Testis (tissue), 3 donors: Measurements from ENCODE around the gene CNR2. TPM values are rescaled to one million over a fixed set of nuclear protein-coding genes. Genes with fewer than 3 reads are reported as not detected.

Experiments
- DNase-seq: peaks from one replicate; pipeline ENCODE4 v3.0.0-alpha.2; 2019
- H3K27ac ChIP-seq, 2 donors: fragments of 200-600 bp; sonication (generic); one replicate each; pipeline ENCODE4 v1.5.1; 2019
- H3K27me3 ChIP-seq: fragments of 200-600 bp; sonication (generic); one replicate; pipeline ENCODE4 v1.5.1; 2019
- H3K36me3 ChIP-seq: fragments of 200-600 bp; sonication (generic); one replicate; pipeline ENCODE4 v1.5.1; 2017; ENCODE audit warnings: low read depth; ENCODE audit errors: missing control alignments
- H3K4me1 ChIP-seq: fragments of 200-600 bp; sonication (generic); one replicate; pipeline ENCODE4 v1.5.1; 2019
- H3K4me3 ChIP-seq, 2 donors: fragments of 200-600 bp; sonication (generic); one replicate each; pipeline ENCODE4 v1.5.1; 2017 to 2019
- H3K9me3 ChIP-seq: fragments of 200-600 bp; sonication (generic); one replicate; pipeline ENCODE4 v1.5.1; 2017
- POLR2A ChIP-seq: fragments of 450-650 bp; IDR thresholded peaks from one replicate; pipeline ENCODE4 v1.6.1; 2017; ENCODE audit warnings: antibody characterized with exemption, mild to moderate bottlenecking, moderate library complexity
- WGBS, 2 donors: methylation state at CpG; one replicate each; pipeline ENCODE4 v1.1.5; 2018; 5-methylcytosine and 5-hydroxymethylcytosine counted together
- intact Hi-C: fragments of 100-400 bp; cut with DNase I; formaldehyde crosslinking; loops from one replicate; pipeline ENCODE4 v1.15.1; 2023; ENCODE audit warnings: low total_unique reads
- microRNA counts, 2 donors: library from miRNA; unstranded; fragments of <30 nt; microRNA quantifications; one replicate each; lab custom pipeline; 2016
- microRNA-seq, 2 donors: library from miRNA; unstranded; fragments of <30 nt; microRNA quantifications; one replicate each; pipeline ENCODE4, GENCODE V29; 2016; ENCODE audit warnings: borderline number of aligned reads in 2 of 2, borderline replicate concordance in 1 of 2
- polyA plus RNA-seq: library from polyadenylated mRNA; stranded (reverse); fragments of 350-450 nt; fragmentation: Illumina TruSeq; extraction: RNeasy Lipid Tissue Mini Kit (QIAGEN cat#74804); gene quantifications from one replicate; pipeline ENCODE4 v1.2.3, GENCODE V29; 2014; ENCODE audit warnings: low read depth, low replicate concordance; ENCODE audit not compliant: insufficient read depth
- small RNA-seq, 2 donors: library from RNA; depleted of rRNA; stranded (forward); fragments of <200 nt; gene quantifications; one replicate each; pipeline ENCODE3, GENCODE V24; 2016
- total RNA-seq, 2 donors: library from RNA; depleted of rRNA; stranded (reverse); fragments of >200 nt; gene quantifications; one replicate each; pipeline ENCODE4 v1.2.3, GENCODE V29; 2016
- TF ChIP-seq, protein P1 (sequence below), 3 experiments: fragments of 450-650 bp in 2 of 3; fragments of 200-600 bp in 1 of 3; sonication (generic) in 1 of 3; IDR thresholded peaks; one replicate each; pipeline ENCODE4 v1.5.1; 2016 to 2019; ENCODE audit warnings: antibody characterized with exemption in 3 of 3, mild to moderate bottlenecking in 2 of 3, moderate library complexity in 1 of 3

CNR2 gene
- total and polyA plus RNA-seq, 3 donors from 2014 or later, result 0.06 to 0.20 (median 0.08) TPM

DNA sequence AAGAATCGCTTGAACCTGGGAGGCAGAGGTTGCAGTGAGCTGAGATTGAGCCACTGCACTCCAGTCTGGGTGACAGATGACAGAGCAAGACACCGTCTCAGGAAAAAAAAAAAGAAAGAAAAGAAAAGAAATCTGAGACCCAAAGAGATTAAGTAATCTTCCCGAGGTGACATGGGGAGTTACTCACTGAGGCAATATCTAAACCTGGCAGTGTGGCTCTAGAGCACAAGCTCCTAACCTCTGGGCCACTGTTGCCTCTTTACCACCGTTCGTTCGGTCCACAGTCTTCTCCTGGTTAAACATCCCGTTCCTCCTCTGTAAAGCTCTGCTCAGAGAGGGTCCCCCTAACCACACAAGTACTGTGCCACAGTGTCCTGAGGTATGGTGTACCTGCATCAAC is 89.4 kb downstream of the CNR2 start:
- TF ChIP-seq, protein P1, sequence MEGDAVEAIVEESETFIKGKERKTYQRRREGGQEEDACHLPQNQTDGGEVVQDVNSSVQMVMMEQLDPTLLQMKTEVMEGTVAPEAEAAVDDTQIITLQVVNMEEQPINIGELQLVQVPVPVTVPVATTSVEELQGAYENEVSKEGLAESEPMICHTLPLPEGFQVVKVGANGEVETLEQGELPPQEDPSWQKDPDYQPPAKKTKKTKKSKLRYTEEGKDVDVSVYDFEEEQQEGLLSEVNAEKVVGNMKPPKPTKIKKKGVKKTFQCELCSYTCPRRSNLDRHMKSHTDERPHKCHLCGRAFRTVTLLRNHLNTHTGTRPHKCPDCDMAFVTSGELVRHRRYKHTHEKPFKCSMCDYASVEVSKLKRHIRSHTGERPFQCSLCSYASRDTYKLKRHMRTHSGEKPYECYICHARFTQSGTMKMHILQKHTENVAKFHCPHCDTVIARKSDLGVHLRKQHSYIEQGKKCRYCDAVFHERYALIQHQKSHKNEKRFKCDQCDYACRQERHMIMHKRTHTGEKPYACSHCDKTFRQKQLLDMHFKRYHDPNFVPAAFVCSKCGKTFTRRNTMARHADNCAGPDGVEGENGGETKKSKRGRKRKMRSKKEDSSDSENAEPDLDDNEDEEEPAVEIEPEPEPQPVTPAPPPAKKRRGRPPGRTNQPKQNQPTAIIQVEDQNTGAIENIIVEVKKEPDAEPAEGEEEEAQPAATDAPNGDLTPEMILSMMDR (IDR thresholded peaks at IDR 0.05), result no peak
- TF ChIP-seq POLR2A, result no peak
- H3K36me3 ChIP-seq, result no peaks in the 10 kb centered on the region
- H3K4me3 ChIP-seq, result no peak overlapping the region
- no peaks in the 10 kb centered on the region for H3K27me3 ChIP-seq
- intact Hi-C loops, result no loop called here
- no peak overlapping the region for H3K27ac ChIP-seq
- 76 to 89% methylated on average over 6 to 7 of the region's 7 CpGs for WGBS, 2 donors
- H3K4me1 ChIP-seq, result peaks cover 6% of the 10 kb centered on the region
- H3K9me3 ChIP-seq, result no peaks in the 10 kb centered on the region
- no peak for DNase-seq

MicroRNA genes within 50 kb of the gene (microRNA counts, 767-probe panel; counts per million panel counts)
- microRNA hsa-miR-378f (lab: Ali Mortazavi, UCI), result 0 to 152 counts per million in 2 donors

Small RNA genes lying within 50 kb of the gene (microRNA-seq; reads per million reads assigned to microRNA genes)
- gene MIR378F, result 0 reads per million in 2 donors

Small RNA genes lying within 50 kb of the gene (small RNA-seq; reads per million reads assigned to genes)
- 0 reads per million in 2 donors for gene MIR378F

Other genes with a start within 250 kb of the CNR2 start
- gene RPL11, start 221.6 kb downstream of the CNR2 start, total RNA-seq, result 100 to 1,000 TPM; 308 to 532 TPM
- 1,029 TPM for gene RPL11, start 221.6 kb downstream of the CNR2 start, polyA plus RNA-seq
- gene ELOA, start 169.9 kb downstream of the CNR2 start, total RNA-seq, result 10 to 100 TPM; 38.7 to 41.9 TPM
- 51.3 TPM for gene ELOA, start 169.9 kb downstream of the CNR2 start, polyA plus RNA-seq
- gene PITHD1, start 134.9 kb downstream of the CNR2 start, total RNA-seq, result 10 to 100 TPM; 83.7 to 89.9 TPM
- 99.3 TPM for gene PITHD1, start 134.9 kb downstream of the CNR2 start, polyA plus RNA-seq
- gene LYPLA2, start 122.2 kb downstream of the CNR2 start, total RNA-seq, result 10 to 100 TPM; 46.5 to 47.8 TPM
- 36.1 TPM for gene LYPLA2, start 122.2 kb downstream of the CNR2 start, polyA plus RNA-seq
- 10 to 100 TPM; 23.2 to 26.1 TPM for gene GALE, start 112.6 kb downstream of the CNR2 start, total RNA-seq
- gene GALE, start 112.6 kb downstream of the CNR2 start, polyA plus RNA-seq, result 18.7 TPM
- gene HMGCL, start 87.9 kb downstream of the CNR2 start, total RNA-seq, result 10 to 100 TPM; 48.2 to 54.3 TPM
- gene HMGCL, start 87.9 kb downstream of the CNR2 start, polyA plus RNA-seq, result 38.8 TPM
- 10 to 100 TPM; 34.0 to 41.2 TPM for gene FUCA1, start 45.1 kb downstream of the CNR2 start, total RNA-seq
- gene FUCA1, start 45.1 kb downstream of the CNR2 start, polyA plus RNA-seq, result 68.8 TPM
- 10 to 100 TPM; 61.5 to 68.1 TPM for gene PNRC2, start 46.5 kb upstream of the CNR2 start, total RNA-seq
- 57.7 TPM for gene PNRC2, start 46.5 kb upstream of the CNR2 start, polyA plus RNA-seq
- gene SRSF10, start 67.0 kb upstream of the CNR2 start, total RNA-seq, result 100 to 1,000 TPM; 124 to 141 TPM
- gene SRSF10, start 67.0 kb upstream of the CNR2 start, polyA plus RNA-seq, result 113 TPM
- 10 to 100 TPM; 26.8 to 39.5 TPM for gene MYOM3, start 198.8 kb upstream of the CNR2 start, total RNA-seq
- gene MYOM3, start 198.8 kb upstream of the CNR2 start, polyA plus RNA-seq, result 22.4 TPM
- gene IL22RA1, start 229.8 kb upstream of the CNR2 start, total RNA-seq, result under 1 TPM; 0.31 to 0.93 TPM
- gene IL22RA1, start 229.8 kb upstream of the CNR2 start, polyA plus RNA-seq, result 0.95 TPM